WTC11 (cell line): ENCODE data around the gene C11orf21. TPM values are rescaled to one million over a fixed set of nuclear protein-coding genes. Genes with fewer than 3 reads are reported as not detected.

Experiments
- ATAC-seq: fragments of 200-7000 bp; cut with Tn5 transposase; 2 replicates; pipeline ENCODE4 v1.10.0; 2021; ENCODE audit warnings: mild to moderate bottlenecking, moderate library complexity
- Bru-seq: library from RNA; stranded (reverse); fragments of 400-500 nt; gene quantifications from one replicate; lab custom pipeline; 2021; lab: Mats Ljungman, UMichigan
- CTCF ChIA-PET: fragments of 300-600 bp; sonication (Branson Sonifier 250); formaldehyde crosslinking; loops from one replicate; lab custom pipeline; 2021; ENCODE audit warnings: antibody characterized with exemption; lab: Charles Lee
- POLR2A ChIA-PET: fragments of 350-600 bp; sonication (Branson Sonifier 250); formaldehyde crosslinking; loops from one replicate; lab custom pipeline; 2021; ENCODE audit warnings: antibody characterized with exemption; lab: Charles Lee
- DNase-seq: peaks from one replicate; pipeline ENCODE4 v3.0.0; 2021; ENCODE audit warnings: low spot score
- H3K27ac Mint-ChIP-seq: 2 replicates; pipeline ENCODE4 v1.8.0; 2021; ENCODE audit warnings: mixed read lengths
- H3K27me3 Mint-ChIP-seq: 2 replicates; pipeline ENCODE4 v1.8.0; 2021; ENCODE audit warnings: low read depth, mild to moderate bottlenecking, moderate library complexity, mixed read lengths
- H3K36me3 Mint-ChIP-seq: 2 replicates; pipeline ENCODE4 v1.8.0; 2021; ENCODE audit warnings: mixed read lengths
- H3K4me1 Mint-ChIP-seq: 2 replicates; pipeline ENCODE4 v1.8.0; 2022; ENCODE audit warnings: mixed read lengths
- H3K4me3 Mint-ChIP-seq: 2 replicates; pipeline ENCODE4 v1.8.0; 2021; ENCODE audit warnings: mild to moderate bottlenecking, moderate library complexity, mixed read lengths
- H3K9me3 Mint-ChIP-seq: 2 replicates; pipeline ENCODE4 v1.8.0; 2021; ENCODE audit warnings: mixed read lengths
- ATF1 ChIP-seq: sonication (generic); formaldehyde crosslinking; IDR thresholded peaks from 2 replicates; pipeline ENCODE4 v1.8.1; 2023; ENCODE audit warnings: mild to moderate bottlenecking, moderate library complexity, missing genetic modification reagents
- NFATC4 ChIP-seq: fragments of 250-450 bp; sonication (Bioruptor Pico); IDR thresholded peaks from 2 replicates; pipeline ENCODE4 v1.9.0; 2021; ENCODE audit warnings: mild to moderate bottlenecking
- RELA ChIP-seq: sonication (generic); formaldehyde crosslinking; IDR thresholded peaks from 2 replicates; pipeline ENCODE4 v1.8.1; 2022; ENCODE audit warnings: missing genetic modification reagents, mild to moderate bottlenecking, borderline replicate concordance
- RORB ChIP-seq: fragments of 250-450 bp; sonication (Bioruptor Pico); IDR thresholded peaks from 2 replicates; pipeline ENCODE4 v1.9.0; 2021; ENCODE audit warnings: mild to moderate bottlenecking
- SOX15 ChIP-seq: fragments of 250-450 bp; sonication (Bioruptor Pico); IDR thresholded peaks from 2 replicates; pipeline ENCODE4 v1.9.0; 2021; ENCODE audit warnings: mild to moderate bottlenecking
- TCF7 ChIP-seq: sonication (generic); formaldehyde crosslinking; IDR thresholded peaks from 2 replicates; pipeline ENCODE4 v1.8.0; 2022; ENCODE audit warnings: mild to moderate bottlenecking, low read depth, missing genetic modification reagents, moderate library complexity
- USF1 ChIP-seq: sonication (generic); formaldehyde crosslinking; IDR thresholded peaks from 2 replicates; pipeline ENCODE4 v1.8.0; 2022; ENCODE audit warnings: mild to moderate bottlenecking, missing genetic modification reagents
- ZNF263 ChIP-seq: sonication (generic); formaldehyde crosslinking; IDR thresholded peaks from 2 replicates; pipeline ENCODE4 v1.8.1; 2022; ENCODE audit warnings: low read depth, mild to moderate bottlenecking, moderate library complexity, missing genetic modification reagents
- ZNF512 ChIP-seq: sonication (generic); formaldehyde crosslinking; IDR thresholded peaks from 2 replicates; pipeline ENCODE4 v1.8.1; 2022; ENCODE audit warnings: missing genetic modification reagents, borderline replicate concordance
- ZNF532 ChIP-seq: fragments of 250-450 bp; sonication (Bioruptor Pico); IDR thresholded peaks from 2 replicates; pipeline ENCODE4 v1.9.0; 2021; ENCODE audit warnings: mild to moderate bottlenecking, borderline replicate concordance
- long read RNA-seq, 3 experiments: library from RNA in 1 of 3; library from capped mRNA in 1 of 3; library from polyadenylated mRNA in 1 of 3; unstranded in 2 of 3; stranded (forward) in 1 of 3; transcript quantifications; one replicate each; pipeline ENCODE4 v2.0.0, GENCODE V29; 2021
- total RNA-seq: library from RNA; stranded (reverse); gene quantifications from 3 replicates; pipeline ENCODE4 v1.2.3, GENCODE V29; 2021
- TF ChIP-seq, protein P1 (sequence below): sonication (generic); formaldehyde crosslinking; IDR thresholded peaks from 2 replicates; pipeline ENCODE4 v1.8.1; 2023; ENCODE audit warnings: mild to moderate bottlenecking, missing genetic modification reagents, borderline replicate concordance
- TF ChIP-seq, protein P2 (sequence below): sonication (generic); formaldehyde crosslinking; IDR thresholded peaks from 2 replicates; pipeline ENCODE4 v1.8.1; 2022; ENCODE audit warnings: mild to moderate bottlenecking, missing genetic modification reagents, moderate library complexity, borderline replicate concordance
- TF ChIP-seq, protein P3 (sequence below): sonication (generic); formaldehyde crosslinking; IDR thresholded peaks from 2 replicates; pipeline ENCODE4 v1.8.1; 2023; ENCODE audit warnings: mild to moderate bottlenecking, missing genetic modification reagents, moderate library complexity
- TF ChIP-seq, protein P4 (sequence below): sonication (generic); formaldehyde crosslinking; IDR thresholded peaks from 2 replicates; pipeline ENCODE4 v1.8.0; 2022; ENCODE audit warnings: missing genetic modification reagents

C11orf21 gene
- total RNA-seq (0.11 to 0.24 TPM in 2 of 3 replicates, not detected in the other), Bru-seq, nascent RNA (not detected)
- long read RNA-seq, experiment 1 = 0 reads
- long read RNA-seq, experiment 2 = 0 reads
- long read RNA-seq, experiment 3 = 0 reads

DNA sequence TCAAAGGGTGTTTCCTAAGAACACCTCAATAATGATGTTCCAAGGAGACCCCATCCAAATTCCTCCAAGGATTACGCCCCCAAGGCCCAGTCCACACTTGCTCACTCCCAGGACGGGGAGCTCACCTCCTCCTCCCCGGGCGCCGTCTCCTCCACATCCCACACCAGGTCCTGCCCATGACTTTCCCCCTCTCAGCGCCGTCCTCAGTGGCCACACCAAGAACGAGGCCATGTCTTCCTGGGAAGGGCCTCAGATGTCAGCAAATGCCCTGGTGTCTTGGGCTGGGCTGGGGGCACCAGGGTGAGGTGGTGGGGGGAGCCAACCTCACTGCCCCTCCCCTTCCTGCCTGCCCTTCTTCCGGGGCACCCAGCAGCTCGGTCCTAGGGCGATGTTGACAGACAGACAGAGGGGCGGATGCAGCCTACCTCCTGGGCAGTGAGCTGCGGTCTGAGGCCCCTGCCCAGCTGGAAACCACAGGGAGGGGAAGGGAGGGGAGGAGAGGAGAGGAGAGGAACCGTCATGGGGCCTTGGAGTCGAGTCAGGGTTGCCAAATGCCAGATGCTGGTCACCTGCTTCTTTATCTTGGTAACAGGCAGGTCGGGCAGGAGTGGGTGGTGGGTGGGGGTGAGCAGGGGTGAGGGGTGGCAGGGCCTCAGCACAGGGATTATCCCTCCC, at the start of gene C11orf21, which contains the start of gene TSPAN32:
Gene C11orf21, minus strand, starts transcription at position 288 of the 675 bp plus-strand sequence. Its CDS starts 110 bp downstream, at position 178.
Gene TSPAN32, plus strand, starts transcription at position 383 of the 675 bp plus-strand sequence. Its CDS starts 137 bp downstream, at position 520.
- H3K36me3 Mint-ChIP-seq = no peaks in the 10 kb centered on the region
- peaks cover 4% of the 10 kb centered on the region for H3K4me1 Mint-ChIP-seq
- H3K9me3 Mint-ChIP-seq = no peaks in the 10 kb centered on the region
- DNase-seq (no peak), ATAC-seq (no peak)
- no peak within 1 kb of the TSS for H3K27ac Mint-ChIP-seq
- no peaks in the 10 kb centered on the region for H3K27me3 Mint-ChIP-seq
- ChIA-PET POLR2A (no interaction called here), CTCF (interaction anchor here (0.6 to 11.0 kb wide), 5 partner anchors 93 to 135 kb away, joined by 3 to 398 read pairs (median 8); no protein-coding TSS in a partner anchor)
- H3K4me3 Mint-ChIP-seq = no peak within 1 kb of the TSS
- TF ChIP-seq SOX15 (no peak), NFATC4 (CRISPR knock-in tag) (no peak)
- TF ChIP-seq, protein P1, sequence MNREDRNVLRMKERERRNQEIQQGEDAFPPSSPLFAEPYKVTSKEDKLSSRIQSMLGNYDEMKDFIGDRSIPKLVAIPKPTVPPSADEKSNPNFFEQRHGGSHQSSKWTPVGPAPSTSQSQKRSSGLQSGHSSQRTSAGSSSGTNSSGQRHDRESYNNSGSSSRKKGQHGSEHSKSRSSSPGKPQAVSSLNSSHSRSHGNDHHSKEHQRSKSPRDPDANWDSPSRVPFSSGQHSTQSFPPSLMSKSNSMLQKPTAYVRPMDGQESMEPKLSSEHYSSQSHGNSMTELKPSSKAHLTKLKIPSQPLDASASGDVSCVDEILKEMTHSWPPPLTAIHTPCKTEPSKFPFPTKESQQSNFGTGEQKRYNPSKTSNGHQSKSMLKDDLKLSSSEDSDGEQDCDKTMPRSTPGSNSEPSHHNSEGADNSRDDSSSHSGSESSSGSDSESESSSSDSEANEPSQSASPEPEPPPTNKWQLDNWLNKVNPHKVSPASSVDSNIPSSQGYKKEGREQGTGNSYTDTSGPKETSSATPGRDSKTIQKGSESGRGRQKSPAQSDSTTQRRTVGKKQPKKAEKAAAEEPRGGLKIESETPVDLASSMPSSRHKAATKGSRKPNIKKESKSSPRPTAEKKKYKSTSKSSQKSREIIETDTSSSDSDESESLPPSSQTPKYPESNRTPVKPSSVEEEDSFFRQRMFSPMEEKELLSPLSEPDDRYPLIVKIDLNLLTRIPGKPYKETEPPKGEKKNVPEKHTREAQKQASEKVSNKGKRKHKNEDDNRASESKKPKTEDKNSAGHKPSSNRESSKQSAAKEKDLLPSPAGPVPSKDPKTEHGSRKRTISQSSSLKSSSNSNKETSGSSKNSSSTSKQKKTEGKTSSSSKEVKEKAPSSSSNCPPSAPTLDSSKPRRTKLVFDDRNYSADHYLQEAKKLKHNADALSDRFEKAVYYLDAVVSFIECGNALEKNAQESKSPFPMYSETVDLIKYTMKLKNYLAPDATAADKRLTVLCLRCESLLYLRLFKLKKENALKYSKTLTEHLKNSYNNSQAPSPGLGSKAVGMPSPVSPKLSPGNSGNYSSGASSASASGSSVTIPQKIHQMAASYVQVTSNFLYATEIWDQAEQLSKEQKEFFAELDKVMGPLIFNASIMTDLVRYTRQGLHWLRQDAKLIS (CRISPR knock-in tag) = no peak

- TF ChIP-seq USF1 (CRISPR knock-in tag) (no peak), TCF7 (CRISPR knock-in tag) (no peak), ZNF532 (CRISPR knock-in tag) (no peak), RELA (CRISPR knock-in tag) (no peak), ATF1 (CRISPR knock-in tag) (no peak), ZNF263 (CRISPR knock-in tag) (no peak), RORB (CRISPR knock-in tag) (no peak), ZNF512 (CRISPR knock-in tag) (no peak)
- TF ChIP-seq, protein P2, sequence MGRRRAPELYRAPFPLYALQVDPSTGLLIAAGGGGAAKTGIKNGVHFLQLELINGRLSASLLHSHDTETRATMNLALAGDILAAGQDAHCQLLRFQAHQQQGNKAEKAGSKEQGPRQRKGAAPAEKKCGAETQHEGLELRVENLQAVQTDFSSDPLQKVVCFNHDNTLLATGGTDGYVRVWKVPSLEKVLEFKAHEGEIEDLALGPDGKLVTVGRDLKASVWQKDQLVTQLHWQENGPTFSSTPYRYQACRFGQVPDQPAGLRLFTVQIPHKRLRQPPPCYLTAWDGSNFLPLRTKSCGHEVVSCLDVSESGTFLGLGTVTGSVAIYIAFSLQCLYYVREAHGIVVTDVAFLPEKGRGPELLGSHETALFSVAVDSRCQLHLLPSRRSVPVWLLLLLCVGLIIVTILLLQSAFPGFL (CRISPR knock-in tag) = no peak
- TF ChIP-seq, protein P3, sequence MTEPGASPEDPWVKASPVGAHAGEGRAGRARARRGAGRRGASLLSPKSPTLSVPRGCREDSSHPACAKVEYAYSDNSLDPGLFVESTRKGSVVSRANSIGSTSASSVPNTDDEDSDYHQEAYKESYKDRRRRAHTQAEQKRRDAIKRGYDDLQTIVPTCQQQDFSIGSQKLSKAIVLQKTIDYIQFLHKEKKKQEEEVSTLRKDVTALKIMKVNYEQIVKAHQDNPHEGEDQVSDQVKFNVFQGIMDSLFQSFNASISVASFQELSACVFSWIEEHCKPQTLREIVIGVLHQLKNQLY (CRISPR knock-in tag) = no peak
- TF ChIP-seq, protein P4, sequence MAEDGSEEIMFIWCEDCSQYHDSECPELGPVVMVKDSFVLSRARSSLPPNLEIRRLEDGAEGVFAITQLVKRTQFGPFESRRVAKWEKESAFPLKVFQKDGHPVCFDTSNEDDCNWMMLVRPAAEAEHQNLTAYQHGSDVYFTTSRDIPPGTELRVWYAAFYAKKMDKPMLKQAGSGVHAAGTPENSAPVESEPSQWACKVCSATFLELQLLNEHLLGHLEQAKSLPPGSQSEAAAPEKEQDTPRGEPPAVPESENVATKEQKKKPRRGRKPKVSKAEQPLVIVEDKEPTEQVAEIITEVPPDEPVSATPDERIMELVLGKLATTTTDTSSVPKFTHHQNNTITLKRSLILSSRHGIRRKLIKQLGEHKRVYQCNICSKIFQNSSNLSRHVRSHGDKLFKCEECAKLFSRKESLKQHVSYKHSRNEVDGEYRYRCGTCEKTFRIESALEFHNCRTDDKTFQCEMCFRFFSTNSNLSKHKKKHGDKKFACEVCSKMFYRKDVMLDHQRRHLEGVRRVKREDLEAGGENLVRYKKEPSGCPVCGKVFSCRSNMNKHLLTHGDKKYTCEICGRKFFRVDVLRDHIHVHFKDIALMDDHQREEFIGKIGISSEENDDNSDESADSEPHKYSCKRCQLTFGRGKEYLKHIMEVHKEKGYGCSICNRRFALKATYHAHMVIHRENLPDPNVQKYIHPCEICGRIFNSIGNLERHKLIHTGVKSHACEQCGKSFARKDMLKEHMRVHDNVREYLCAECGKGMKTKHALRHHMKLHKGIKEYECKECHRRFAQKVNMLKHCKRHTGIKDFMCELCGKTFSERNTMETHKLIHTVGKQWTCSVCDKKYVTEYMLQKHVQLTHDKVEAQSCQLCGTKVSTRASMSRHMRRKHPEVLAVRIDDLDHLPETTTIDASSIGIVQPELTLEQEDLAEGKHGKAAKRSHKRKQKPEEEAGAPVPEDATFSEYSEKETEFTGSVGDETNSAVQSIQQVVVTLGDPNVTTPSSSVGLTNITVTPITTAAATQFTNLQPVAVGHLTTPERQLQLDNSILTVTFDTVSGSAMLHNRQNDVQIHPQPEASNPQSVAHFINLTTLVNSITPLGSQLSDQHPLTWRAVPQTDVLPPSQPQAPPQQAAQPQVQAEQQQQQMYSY = no peak
- CTCF ChIA-PET = no interaction called here
- H3K4me1 Mint-ChIP-seq = no peaks in the 10 kb centered on the region
- peaks cover 65% of the 10 kb centered on the region for H3K27me3 Mint-ChIP-seq
- H3K4me3 Mint-ChIP-seq = no peak overlapping the region
- H3K27ac Mint-ChIP-seq = no peak overlapping the region
- peaks cover 61% of the 10 kb centered on the region for H3K9me3 Mint-ChIP-seq
- POLR2A ChIA-PET = no interaction called here
- H3K36me3 Mint-ChIP-seq = peaks cover 20% of the 10 kb centered on the region
- ATAC-seq (no peak), DNase-seq (no peak)
These were observed 47.3 kb upstream of the C11orf21 start for GRCh38 chr11:2348986-2349385.
